Activated CD8-positive, alpha-beta memory T cell treated with anti-CD3 and anti-CD28 coated beads for 48 hours (primary cell): ENCODE results near the gene MAP3K12.
"Not testable (repeated sequence)": the region's sequence is repeated elsewhere in the genome, so short reads cannot be mapped to it uniquely, and the experiment has no call there.

Experiments
- DNase-seq, 3 experiments: peaks; one replicate each; pipeline ENCODE4 v3.0.0-alpha.2; 2020; ENCODE audit warnings: low read depth in 2 of 3, low spot score in 2 of 3

Gene MAP3K12

GRCh38 chr12:53444593-53445325, 54.5 kb downstream of the MAP3K12 start:
- DNase-seq = not testable (repeated sequence)

- DNase-seq = no peak
Observed at GRCh38 chr12:53443955-53444354, 55.3 kb downstream of the MAP3K12 start.

GRCh38 chr12:53441040-53441833, 58.0 kb downstream of the MAP3K12 start, which contains the start of gene PRR13:
PRR13 (plus strand) TSS chr12:53441734; CDS start chr12:53442715, 981 bp downstream.
- peak; percentile 91 to 93 (median 93) for DNase-seq

DNA sequence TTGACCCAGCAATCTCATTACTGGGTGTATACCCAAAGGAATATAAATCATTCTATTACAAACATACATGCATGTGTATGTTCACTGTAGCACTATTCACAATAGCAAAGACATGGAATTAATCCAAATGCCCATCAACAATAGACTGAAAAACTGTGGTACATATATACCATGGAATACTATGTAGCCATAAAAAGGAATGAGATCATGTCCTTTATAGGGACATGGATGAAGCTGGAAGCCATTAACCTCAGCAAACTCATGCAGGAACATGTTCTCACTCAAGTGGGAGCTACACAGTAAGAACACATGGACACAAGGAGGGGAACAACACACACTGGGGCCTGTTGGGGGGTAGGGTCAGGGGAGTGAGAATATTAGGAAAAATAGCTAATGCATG, 59.7 kb downstream of the MAP3K12 start:
- not testable (repeated sequence) for DNase-seq

- DNase-seq = not testable (repeated sequence)
Observed at GRCh38 chr12:53435326-53435725, 63.9 kb downstream of the MAP3K12 start.

DNA sequence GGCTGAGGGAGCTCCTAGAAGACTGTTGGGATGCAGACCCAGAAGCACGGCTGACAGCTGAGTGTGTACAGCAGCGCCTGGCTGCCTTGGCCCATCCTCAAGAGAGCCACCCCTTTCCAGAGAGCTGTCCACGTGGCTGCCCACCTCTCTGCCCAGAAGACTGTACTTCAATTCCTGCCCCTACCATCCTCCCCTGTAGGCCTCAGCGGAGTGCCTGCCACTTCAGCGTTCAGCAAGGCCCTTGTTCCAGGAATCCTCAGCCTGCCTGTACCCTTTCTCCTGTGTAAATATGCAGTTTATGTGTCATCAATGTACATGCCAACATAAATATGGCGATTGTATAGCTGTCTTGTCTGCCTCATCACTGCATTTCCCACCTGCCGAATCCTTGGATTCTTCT, 68.1 kb downstream of the MAP3K12 start:
- no peak for DNase-seq

GRCh38 chr12:53430116-53430515, 69.1 kb downstream of the MAP3K12 start:
- DNase-seq = no peak
